A549 (cell line): Measurements from ENCODE around the gene OR1S1. TPM values are rescaled to one million over a fixed set of nuclear protein-coding genes. Genes with fewer than 3 reads are reported as not detected.
A peak's percentile ranks its signal among the peaks of the same experiment; 100 is the strongest.

ENCODE experiments used
- ATAC-seq, 2 experiments: fragments of 200-7000 bp in 1 of 2; fragments of >200 bp in 1 of 2; cut with Nextera tagmentation in 1 of 2; cut with Tn5 transposase in 1 of 2; 3 replicates each; pipeline versions ENCODE4 v1.8.0 to v1.9.1; 2018 to 2020; ENCODE audit warnings: mild to moderate bottlenecking in 1 of 2, moderate library complexity in 1 of 2
- CTCF ChIA-PET: fragments of 300-600 bp; sonication (Branson Sonifier 250); formaldehyde crosslinking; extraction: SDS; loops from one replicate; lab custom pipeline; 2021; ENCODE audit warnings: antibody characterized with exemption, inconsistent platforms; lab: Yijun Ruan, JAX
- POLR2A ChIA-PET: fragments of 350-600 bp; formaldehyde crosslinking; extraction: SDS; loops from one replicate; lab custom pipeline; 2021; ENCODE audit warnings: antibody characterized with exemption, inconsistent platforms; lab: Yijun Ruan, JAX
- DNase-seq, 2 experiments: peaks; one replicate each; pipeline versions ENCODE4 v3.0.0 to v3.0.0-alpha.2; 2011 to 2016; ENCODE audit warnings: low read depth in 1 of 2, low spot score in 1 of 2
- FAIRE-seq: peaks from 2 replicates; lab custom pipeline; 2011; peaks lifted over from hg19 to GRCh38; lab: Jason Lieb, UNC
- H3K27ac ChIP-seq, 2 experiments: fragments of >200 bp; sonication (Bioruptor Twin); formaldehyde crosslinking; 3 replicates each; pipeline ENCODE4 v1.5.1; 2016 to 2017
- H3K4me1 ChIP-seq: fragments of >200 bp; sonication (Bioruptor Twin); formaldehyde crosslinking; 3 replicates; pipeline ENCODE4 v1.6.1; 2016
- H3K4me2 ChIP-seq: fragments of >200 bp; sonication (Bioruptor Twin); formaldehyde crosslinking; 3 replicates; pipeline ENCODE4 v1.6.1; 2016
- H3K4me3 ChIP-seq: fragments of >200 bp; sonication (Bioruptor Twin); formaldehyde crosslinking; 3 replicates; pipeline ENCODE4 v1.5.1; 2016
- H3K9me3 ChIP-seq: fragments of >200 bp; sonication (Bioruptor Twin); formaldehyde crosslinking; 3 replicates; pipeline ENCODE4 v1.6.1; 2016
- ATOH8 ChIP-seq: fragments of 250-450 bp; sonication (Bioruptor Pico); IDR thresholded peaks from 2 replicates; pipeline ENCODE4 v1.5.0; 2020; ENCODE audit warnings: low read depth, mild to moderate bottlenecking, moderate library complexity
- CBX8 ChIP-seq: fragments of 200-600 bp; sonication (generic); IDR thresholded peaks from 2 replicates; pipeline ENCODE4 v1.6.1; 2016
- CHD2 ChIP-seq: fragments of 150-350 bp; IDR thresholded peaks from 2 replicates; pipeline ENCODE4 v1.6.1; 2014; ENCODE audit warnings: low read length; ENCODE audit not compliant: partially characterized antibody
- E2F6 ChIP-seq: IDR thresholded peaks from 2 replicates; pipeline ENCODE4 v1.6.1; 2012; ENCODE audit warnings: low read depth, borderline replicate concordance
- EHMT2 ChIP-seq: fragments of 200-600 bp; sonication (generic); IDR thresholded peaks from 2 replicates; pipeline ENCODE4 v1.6.1; 2016; ENCODE audit warnings: antibody characterized with exemption, low read depth, mild to moderate bottlenecking, moderate library complexity
- ESRRA ChIP-seq: fragments of 150-350 bp; IDR thresholded peaks from 2 replicates; pipeline ENCODE4 v1.6.1; 2014; ENCODE audit warnings: mild to moderate bottlenecking, low read length, borderline replicate concordance
- FOSL2 ChIP-seq, 2 experiments: fragments of 450-650 bp in 1 of 2; fragments of >200 bp in 1 of 2; sonication (Bioruptor Twin) in 1 of 2; formaldehyde crosslinking; IDR thresholded peaks; 2 replicates each; pipeline versions ENCODE4 v1.5.0 to v1.6.1; 2016 to 2020; ENCODE audit warnings: mild to moderate bottlenecking in 1 of 2, moderate library complexity in 1 of 2
- FOXS1 ChIP-seq: fragments of 250-450 bp; sonication (Bioruptor Pico); IDR thresholded peaks from 2 replicates; pipeline ENCODE4 v1.5.0; 2020; ENCODE audit warnings: mild to moderate bottlenecking, moderate library complexity
- HDAC2 ChIP-seq: fragments of 200-600 bp; sonication (generic); IDR thresholded peaks from 2 replicates; pipeline ENCODE4 v1.6.1; 2016
- HES2 ChIP-seq: fragments of >200 bp; sonication (Bioruptor Twin); formaldehyde crosslinking; IDR thresholded peaks from 2 replicates; pipeline ENCODE4 v1.6.1; 2016
- HOXA7 ChIP-seq: fragments of 250-450 bp; sonication (Bioruptor Pico); IDR thresholded peaks from 2 replicates; pipeline ENCODE4 v1.5.0; 2020; ENCODE audit warnings: mild to moderate bottlenecking, moderate library complexity
- HOXB13 ChIP-seq: fragments of 250-450 bp; sonication (Bioruptor Pico); IDR thresholded peaks from 2 replicates; pipeline ENCODE4 v1.5.0; 2020; ENCODE audit warnings: low read depth, mild to moderate bottlenecking, moderate library complexity
- JUN ChIP-seq, 2 experiments: fragments of >200 bp; sonication (Bioruptor Twin); formaldehyde crosslinking; IDR thresholded peaks; 2 replicates in 1 of 2; 3 replicates in 1 of 2; pipeline ENCODE4 v1.6.1; 2016 to 2017
- JUNB ChIP-seq: fragments of >200 bp; sonication (Bioruptor Twin); formaldehyde crosslinking; IDR thresholded peaks from 2 replicates; pipeline ENCODE4 v1.6.1; 2016
- KDM1A ChIP-seq: fragments of 200-600 bp; sonication (generic); IDR thresholded peaks from 2 replicates; pipeline ENCODE4 v1.6.1; 2016; ENCODE audit warnings: low read depth, mild to moderate bottlenecking
- MAFK ChIP-seq: fragments of 450-650 bp; IDR thresholded peaks from 2 replicates; pipeline ENCODE4 v1.6.1; 2014; ENCODE audit not compliant: partially characterized antibody
- NFE2L2 ChIP-seq: fragments of 150-350 bp; conservative IDR thresholded peaks from 2 replicates; pipeline ENCODE4 v1.6.1; 2014; ENCODE audit warnings: low read length
- PBX3 ChIP-seq: IDR thresholded peaks from 2 replicates; pipeline ENCODE4 v1.6.1; 2012
- RCOR1 ChIP-seq: fragments of 150-350 bp; IDR thresholded peaks from 2 replicates; pipeline ENCODE4 v1.6.1; 2014; ENCODE audit warnings: antibody characterized with exemption, low read length, low read depth
- TFCP2L1 ChIP-seq: fragments of 250-450 bp; sonication (Bioruptor Pico); IDR thresholded peaks from 2 replicates; pipeline ENCODE4 v1.5.0; 2021; ENCODE audit warnings: mild to moderate bottlenecking
- ZFP36 ChIP-seq: fragments of 450-650 bp; IDR thresholded peaks from 2 replicates; pipeline ENCODE4 v1.6.1; 2014; ENCODE audit warnings: borderline replicate concordance; ENCODE audit not compliant: partially characterized antibody
- ZNF302 ChIP-seq: fragments of 250-450 bp; sonication (Bioruptor Pico); IDR thresholded peaks from 2 replicates; pipeline ENCODE4 v1.9.0; 2021; ENCODE audit warnings: inconsistent platforms, mild to moderate bottlenecking, moderate library complexity
- ZSCAN20 ChIP-seq: fragments of 250-450 bp; sonication (Bioruptor Pico); IDR thresholded peaks from 2 replicates; pipeline ENCODE4 v1.8.0; 2022; ENCODE audit warnings: mild to moderate bottlenecking, moderate library complexity
- WGBS: methylation state at CpG from one replicate; pipeline ENCODE4 v1.1.6; 2017; ENCODE audit errors: missing lambda C conversion rate; 5-methylcytosine and 5-hydroxymethylcytosine counted together
- polyA plus RNA-seq, 4 experiments: library from polyadenylated mRNA; depleted of rRNA in 3 of 4; stranded (reverse); fragments of >200 nt; fragmentation: RNase III in 1 of 4; extraction: RNeasy Plus Mini Kit Qiagen cat#74134 plus additional on column Dnase treatment in 1 of 4; gene quantifications; 2 replicates in 3 of 4; 3 replicates in 1 of 4; pipeline ENCODE4 v1.2.3, GENCODE V29; 2011 to 2017

Gene OR1S1
- polyA plus RNA-seq, 2 of the 4 experiments (the other 2 are of a cell fraction) = not detected

GRCh38 chr11:58192229-58192628, 20.3 kb upstream of the OR1S1 start:
- H3K4me3 ChIP-seq = no peak overlapping the region
- H3K27ac ChIP-seq = no peak overlapping the region
- H3K4me1 ChIP-seq = no peaks in the 10 kb centered on the region
- no peak overlapping the region for H3K4me2 ChIP-seq
- FAIRE-seq (no peak), DNase-seq (no peak), ATAC-seq (no peak)
- no peaks in the 10 kb centered on the region for H3K9me3 ChIP-seq
- WGBS = 14% methylated on average over 3 of the region's 3 CpGs
- CTCF ChIA-PET = no interaction called here
- TF ChIP-seq FOXS1 (CRISPR knock-in tag) (no peak), HES2 (no peak), MAFK (no peak), E2F6 (no peak), HOXA7 (no peak), RCOR1 (no peak), KDM1A (no peak), ZNF302 (CRISPR knock-in tag) (no peak), ZFP36 (no peak), ESRRA (no peak), HDAC2 (no peak), PBX3 (no peak), HOXB13 (no peak), CBX8 (no peak), JUNB (no peak), ATOH8 (no peak), CHD2 (no peak), TFCP2L1 (CRISPR knock-in tag) (no peak), ZSCAN20 (CRISPR knock-in tag) (no peak)
- TF ChIP-seq, all 56 proteins: peak for 0
- POLR2A ChIA-PET = no interaction called here

GRCh38 chr11:58193391-58193790, 19.1 kb upstream of the OR1S1 start:
- TF ChIP-seq FOSL2 (IDR thresholded peaks at IDR 0.05) = no peak
- TF ChIP-seq FOSL2 (CRISPR knock-in tag; IDR thresholded peaks at IDR 0.05) = no peak
- TF ChIP-seq EHMT2 = no peak
- TF ChIP-seq MAFK = no peak
- TF ChIP-seq, all 56 proteins: peak for 0
- H3K4me2 ChIP-seq = no peak overlapping the region
- DNase-seq (no peak), FAIRE-seq (no peak), ATAC-seq (no peak)
- H3K27ac ChIP-seq = no peak overlapping the region
- CTCF ChIA-PET = no interaction called here
- no peak overlapping the region for H3K4me3 ChIP-seq
- POLR2A ChIA-PET = no interaction called here
- no peaks in the 10 kb centered on the region for H3K9me3 ChIP-seq
- no peaks in the 10 kb centered on the region for H3K4me1 ChIP-seq

GRCh38 chr11:58195939-58196338, 16.6 kb upstream of the OR1S1 start:
- TF ChIP-seq MAFK (peak; percentile 69), ZSCAN20 (CRISPR knock-in tag) (no peak), NFE2L2 (peak; percentile 41; the same call in 1 of the 2 replicates), JUN (IDR thresholded peaks at IDR 0.05) (no peak)
- TF ChIP-seq, all 56 proteins: peak for 2
- Histone ChIP-seq H3K9me3 (no peaks in the 10 kb centered on the region), H3K27ac (no peak overlapping the region), H3K4me1 (no peaks in the 10 kb centered on the region), H3K4me2 (no peak overlapping the region), H3K4me3 (no peak overlapping the region)
- FAIRE-seq (no peak), ATAC-seq (no peak), DNase-seq (no peak)
- 33% methylated on average over 2 of the region's 2 CpGs for WGBS
- ChIA-PET CTCF (no interaction called here), POLR2A (no interaction called here)
